Activated CD4-positive, alpha-beta T cell treated with anti-CD3 and anti-CD28 coated beads for 48 hours (primary cell): Measurements from ENCODE around the gene EVC2.

ENCODE experiments used
- DNase-seq: peaks from one replicate; pipeline ENCODE4 v3.0.0-alpha.2; 2020

The EVC2 gene

GRCh38 chr4:5552451-5552850 is 155.9 kb downstream of the EVC2 start:
- DNase-seq, result no peak

- no peak for DNase-seq
Measured at GRCh38 chr4:5547651-5548249, 160.6 kb downstream of the EVC2 start.

GRCh38 chr4:5545271-5545670 is 163.1 kb downstream of the EVC2 start:
- no peak for DNase-seq

- DNase-seq, result no peak
Measured at GRCh38 chr4:5544762-5545161, 163.6 kb downstream of the EVC2 start.

- no peak for DNase-seq
Measured at GRCh38 chr4:5543681-5544080, 164.7 kb downstream of the EVC2 start.

- DNase-seq, result no peak
Measured at GRCh38 chr4:5541169-5541568, 167.2 kb downstream of the EVC2 start.

- DNase-seq, result no peak
Measured at GRCh38 chr4:5539584-5539983, 168.8 kb downstream of the EVC2 start.

GRCh38 chr4:5532100-5532499 is 176.3 kb downstream of the EVC2 start:
- DNase-seq, result no peak

GRCh38 chr4:5528031-5528436 is 180.3 kb downstream of the EVC2 start:
- no peak for DNase-seq

- DNase-seq, result no peak
Measured at GRCh38 chr4:5527211-5527610, 181.1 kb downstream of the EVC2 start.

GRCh38 chr4:5526080-5526846 is 182.1 kb downstream of the EVC2 start:
- DNase-seq, result no peak

- DNase-seq, result no peak
Measured at GRCh38 chr4:5524446-5525299, 183.7 kb downstream of the EVC2 start.

- no peak for DNase-seq
Measured at GRCh38 chr4:5517372-5517771, 191.0 kb downstream of the EVC2 start.

GRCh38 chr4:5515646-5516045 is 192.7 kb downstream of the EVC2 start:
- no peak for DNase-seq
